ENCODE data around the gene PLEKHG3.
"Not testable (repeated sequence)": the region's sequence is repeated elsewhere in the genome, so short reads cannot be mapped to it uniquely, and the experiment has no call there.

The PLEKHG3 gene

GRCh38 chr14:64704143-64704742, at the start of gene PLEKHG3:
PLEKHG3 (plus strand) TSS chr14:64704424; CDS start chr14:64727632, 23,208 bp downstream.
- DNase-seq = peak; percentile 4

- no peak for DNase-seq
Measured at GRCh38 chr14:64654901-64655300, 49.3 kb upstream of the PLEKHG3 start.

GRCh38 chr14:64656986-64657385, 47.2 kb upstream of the PLEKHG3 start:
- DNase-seq = no peak

- no peak for DNase-seq
Measured at GRCh38 chr14:64658201-64658600, 46.0 kb upstream of the PLEKHG3 start.

- not testable (repeated sequence) for DNase-seq
Measured at GRCh38 chr14:64658700-64659264, 45.4 kb upstream of the PLEKHG3 start.

- no peak for DNase-seq
Measured at GRCh38 chr14:64659366-64659765, 44.9 kb upstream of the PLEKHG3 start.

GRCh38 chr14:64663174-64663573, 41.0 kb upstream of the PLEKHG3 start:
- no peak for DNase-seq

GRCh38 chr14:64671591-64671990, 32.6 kb upstream of the PLEKHG3 start:
- DNase-seq = no peak

GRCh38 chr14:64673316-64673715, 30.9 kb upstream of the PLEKHG3 start:
- DNase-seq = no peak

- no peak for DNase-seq
Measured at GRCh38 chr14:64673748-64674147, 30.5 kb upstream of the PLEKHG3 start.

- no peak for DNase-seq
Measured at GRCh38 chr14:64674829-64675228, 29.4 kb upstream of the PLEKHG3 start.

GRCh38 chr14:64675312-64675711, 28.9 kb upstream of the PLEKHG3 start:
- no peak for DNase-seq

GRCh38 chr14:64676410-64677008, 27.7 kb upstream of the PLEKHG3 start:
- no peak for DNase-seq

- DNase-seq = no peak
Measured at GRCh38 chr14:64680013-64680713, 24.1 kb upstream of the PLEKHG3 start.

GRCh38 chr14:64680714-64681065, 23.5 kb upstream of the PLEKHG3 start:
- no peak for DNase-seq

- DNase-seq = no peak
Measured at GRCh38 chr14:64681796-64682710, 22.2 kb upstream of the PLEKHG3 start.

GRCh38 chr14:64682843-64683242, 21.4 kb upstream of the PLEKHG3 start:
- DNase-seq = no peak

- DNase-seq = no peak
Measured at GRCh38 chr14:64683264-64683663, 21.0 kb upstream of the PLEKHG3 start.

- DNase-seq = no peak
Measured at GRCh38 chr14:64684091-64684490, 20.1 kb upstream of the PLEKHG3 start.

GRCh38 chr14:64685371-64686281, 18.6 kb upstream of the PLEKHG3 start:
- DNase-seq = no peak

GRCh38 chr14:64686282-64686615, 18.0 kb upstream of the PLEKHG3 start:
- DNase-seq = no peak

- no peak for DNase-seq
Measured at GRCh38 chr14:64688031-64688430, 16.2 kb upstream of the PLEKHG3 start.

All from NCI-H1048 (cell line).